Lung microvascular endothelial cell (primary cell): ENCODE data around the gene GRK5. TPM values are rescaled to one million over a fixed set of nuclear protein-coding genes. Genes with fewer than 3 reads are reported as not detected.
A peak's percentile ranks its signal among the peaks of the same experiment; 100 is the strongest.
"Not testable (repeated sequence)": the region's sequence is repeated elsewhere in the genome, so short reads cannot be mapped to it uniquely, and the experiment has no call there.

Experiments used
- DNase-seq, 2 donors: peaks; one replicate each; pipeline versions ENCODE4 v3.0.0 to v3.0.0-alpha.2; 2010; ENCODE audit warnings: low read depth in 2 of 2
- total RNA-seq: library from RNA; depleted of rRNA; stranded (reverse); fragments of >200 nt; gene quantifications from 2 replicates; pipeline ENCODE4 v1.2.1, GENCODE V29; 2014

Gene GRK5
- total RNA-seq, 1 donor from 2014 or later, result 33.7 TPM

DNA sequence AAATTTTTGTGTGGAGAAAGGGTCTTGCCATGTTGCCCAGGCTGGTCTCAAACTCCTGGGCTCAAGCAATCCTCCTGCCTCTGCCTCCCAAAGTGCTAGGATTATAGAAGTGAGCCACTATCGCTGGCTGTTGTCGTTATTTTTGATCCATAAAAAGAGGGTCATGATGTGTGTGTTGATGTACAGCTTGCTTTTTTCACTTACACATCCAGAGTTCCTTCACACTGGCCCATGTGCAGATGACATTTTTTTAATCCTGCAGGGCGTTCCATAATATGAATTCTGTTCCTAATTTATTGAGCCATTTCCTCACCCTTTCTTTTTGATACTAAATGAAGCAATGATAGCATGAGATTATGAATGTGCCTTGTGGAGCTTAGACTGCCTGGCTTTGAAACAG is 40.8 kb downstream of the GRK5 start:
- DNase-seq, result no peak

DNA sequence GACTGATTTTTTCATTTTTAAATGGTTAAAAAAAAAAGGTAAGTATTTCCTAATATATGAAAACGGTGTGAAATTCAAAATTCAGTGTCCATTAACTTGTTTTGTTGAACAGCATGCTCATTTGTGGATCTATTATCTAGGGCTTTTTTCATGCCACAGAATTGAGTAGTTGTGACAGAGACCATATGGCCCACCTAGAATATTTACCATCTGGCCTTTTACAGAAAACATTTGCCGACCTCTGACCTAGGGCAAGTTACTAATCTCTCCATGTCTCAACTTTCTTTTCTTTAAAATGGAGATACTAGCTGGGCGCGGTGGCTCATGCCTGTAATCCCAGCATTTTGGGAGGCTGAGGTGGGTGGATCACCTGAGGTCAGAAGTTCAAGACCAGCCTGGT is 41.3 kb downstream of the GRK5 start:
- DNase-seq, result no peak

DNA sequence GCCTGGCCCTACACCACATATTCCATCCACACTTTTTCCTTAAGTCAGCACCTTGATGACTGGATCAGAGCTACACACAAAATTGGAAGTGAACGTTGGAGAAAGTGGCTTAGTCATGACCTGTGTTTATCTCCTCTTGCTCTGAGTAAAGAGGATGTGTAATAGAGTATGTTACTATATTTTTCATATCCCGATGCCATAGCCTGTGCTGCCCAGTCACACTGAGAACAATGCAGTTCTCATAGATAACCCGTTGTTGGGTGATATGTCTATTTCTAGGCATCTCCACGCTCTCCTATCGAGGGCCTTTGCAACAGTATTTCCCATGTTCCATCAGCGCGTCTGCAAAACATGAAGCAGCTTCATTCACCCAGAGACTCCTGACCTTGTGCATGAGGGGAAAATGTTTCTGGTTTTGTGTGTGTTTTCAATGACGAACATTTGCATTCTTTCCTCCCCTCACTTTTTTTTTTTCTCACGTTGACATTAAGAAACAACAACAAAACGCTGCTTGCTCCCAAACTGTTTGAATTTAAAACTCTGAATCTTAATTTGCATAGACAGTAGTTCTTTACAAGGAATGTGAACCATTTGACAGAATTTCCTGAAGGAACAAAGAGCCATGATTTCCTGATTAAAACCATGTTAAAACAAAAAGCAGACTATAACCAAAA is 43.4 kb downstream of the GRK5 start:
- peak; percentile 73 to 90 for DNase-seq

DNA sequence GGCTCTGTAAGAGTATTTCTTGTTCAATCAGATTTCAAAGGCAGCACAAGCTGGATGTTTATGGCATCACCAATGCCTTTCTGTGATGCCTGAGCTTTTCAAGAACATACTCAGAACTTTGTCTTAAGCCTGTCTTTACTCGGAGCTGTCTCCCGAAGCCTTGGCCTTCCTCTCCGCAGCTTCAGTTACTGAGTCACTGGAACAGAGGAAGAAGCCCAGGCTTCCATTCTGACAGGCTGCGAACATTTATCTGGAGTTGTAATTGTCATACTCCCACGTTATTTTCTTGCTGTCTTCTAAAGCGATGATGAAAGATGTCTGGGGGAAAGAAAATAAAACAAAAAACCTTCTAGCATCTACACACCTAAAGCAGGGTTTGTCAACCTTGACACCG is 43.9 kb downstream of the GRK5 start:
- peak in 1 of 2 donors; percentile 85 for DNase-seq

DNA sequence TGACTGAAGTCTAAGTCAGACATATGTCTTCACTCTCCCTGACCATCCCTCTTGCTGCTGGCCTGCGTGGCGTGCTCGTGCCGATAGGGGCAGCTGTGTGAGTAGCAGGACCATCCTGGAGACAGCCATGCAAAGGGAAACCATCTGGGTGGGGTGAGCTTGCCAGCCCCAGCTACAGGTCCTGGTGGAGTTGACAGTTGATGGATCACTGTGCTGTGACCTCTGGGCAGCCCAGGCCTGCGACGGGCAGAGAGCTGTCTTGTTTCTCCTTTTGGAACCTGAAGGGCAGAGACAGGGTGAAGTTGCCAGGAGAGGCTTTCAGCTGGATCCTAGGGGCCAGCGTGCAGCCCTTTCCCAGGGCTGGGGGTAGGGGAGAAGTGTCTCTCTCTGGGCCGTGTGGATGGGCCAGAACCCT is 44.7 kb downstream of the GRK5 start:
- peak; percentile 36 to 78 for DNase-seq

DNA sequence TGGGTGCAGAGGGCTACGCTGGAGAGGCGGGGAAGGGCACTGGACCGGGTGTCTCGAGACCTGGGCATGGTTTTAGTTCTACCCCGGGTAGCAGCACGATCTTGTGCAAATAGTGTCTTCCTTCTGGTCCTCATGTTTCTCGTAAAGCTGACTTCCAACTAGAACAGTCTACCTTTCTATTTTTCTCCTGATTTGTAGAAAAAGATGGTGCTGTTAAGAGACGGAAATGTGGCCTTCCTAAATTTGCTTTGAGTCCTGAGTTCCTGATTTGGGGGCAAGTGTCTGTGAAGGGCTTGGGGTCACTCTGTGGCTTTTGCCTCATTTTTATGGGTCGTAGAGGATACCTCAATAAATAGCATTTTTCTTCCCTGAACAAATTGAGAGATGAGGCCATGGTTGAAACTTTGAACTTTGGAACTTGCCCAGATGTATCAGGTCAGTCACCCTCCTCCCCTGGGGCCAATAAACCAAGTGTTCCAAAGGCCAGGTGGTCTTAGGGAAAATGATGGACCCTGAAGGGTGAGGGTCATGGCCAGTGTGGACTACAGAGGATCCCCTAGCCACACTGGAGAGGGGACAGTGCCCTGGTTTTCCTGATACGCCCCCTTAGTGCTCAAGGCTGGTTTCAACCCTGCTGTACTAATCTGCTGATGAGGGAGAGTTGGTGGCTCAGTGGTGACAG is 45.2 kb downstream of the GRK5 start:
- DNase-seq, result no peak

DNA sequence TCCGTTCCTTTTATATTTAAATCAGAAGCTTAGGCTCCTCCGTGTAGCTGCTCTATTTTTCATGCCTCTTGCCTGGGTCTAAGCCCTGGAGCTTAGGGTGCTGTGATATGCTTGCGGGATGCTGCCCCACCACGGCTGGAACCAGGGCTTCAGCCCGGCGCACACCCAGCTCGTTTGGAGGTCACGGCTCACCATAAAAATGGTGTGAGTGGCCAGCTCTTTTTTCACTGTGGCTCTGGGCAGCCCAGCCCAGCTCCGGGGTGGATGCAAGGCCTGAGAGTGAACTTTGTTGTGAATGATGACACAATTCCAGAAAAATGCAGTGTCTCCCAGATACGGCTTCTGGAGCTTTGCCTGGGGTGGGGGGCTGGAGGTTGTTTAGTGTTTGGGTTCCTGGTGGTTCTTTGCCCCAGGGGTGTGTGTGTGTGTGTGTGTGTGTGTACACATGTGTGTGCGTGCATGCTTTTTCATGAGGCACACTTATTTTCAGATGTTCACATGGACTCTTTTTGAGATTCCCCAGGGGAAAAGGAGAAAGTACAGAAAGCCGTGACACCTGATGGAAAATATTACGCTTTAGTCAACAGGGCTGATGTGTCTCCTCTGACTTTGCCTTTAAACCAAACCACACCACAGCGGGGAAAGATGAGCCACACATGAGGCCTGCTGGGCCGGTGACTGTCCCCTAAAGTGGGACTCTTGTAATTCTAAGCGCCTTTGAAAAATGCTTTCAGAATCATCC is 46.2 kb downstream of the GRK5 start:
- peak; percentile 83 for DNase-seq

DNA sequence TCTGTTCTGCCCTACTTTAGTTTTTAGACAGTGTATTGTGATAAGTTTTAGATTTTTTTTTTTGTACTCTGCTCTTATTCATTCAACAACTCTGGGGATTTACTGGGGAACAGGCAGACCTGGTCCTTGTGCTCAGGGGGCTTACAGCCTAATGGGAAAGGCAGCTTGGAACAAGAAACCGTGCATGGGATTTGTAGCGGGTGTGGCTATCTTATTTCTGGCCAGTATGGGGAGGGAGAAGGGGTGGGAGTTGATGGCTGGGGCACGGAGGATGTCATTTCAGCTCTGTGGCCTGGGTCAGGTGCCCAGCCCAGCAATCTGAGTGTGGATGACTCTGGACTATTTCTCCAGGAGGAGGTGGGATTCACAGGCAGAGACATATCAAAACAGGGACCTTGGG is 47.0 kb downstream of the GRK5 start:
- no peak for DNase-seq

DNA sequence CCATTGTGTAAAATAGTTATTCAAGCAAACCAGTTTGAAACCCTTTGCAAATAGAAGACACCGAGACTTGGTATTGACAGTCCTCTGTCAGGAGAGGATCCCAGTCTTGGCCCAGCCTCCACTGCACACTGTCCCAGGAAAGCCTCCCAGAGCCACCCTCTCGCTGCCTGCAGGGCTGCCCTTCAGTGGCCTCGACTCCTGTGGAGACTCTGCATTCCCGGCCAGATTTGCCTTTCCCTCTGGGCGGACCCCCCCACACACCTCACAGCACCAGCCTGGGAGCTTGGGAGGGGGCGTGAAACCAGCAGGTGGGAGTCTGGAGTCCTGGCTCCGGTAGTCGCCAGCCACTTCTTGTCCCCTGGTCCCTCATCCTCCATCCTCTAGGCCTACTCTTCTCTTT is 48.7 kb downstream of the GRK5 start:
- no peak for DNase-seq

DNA sequence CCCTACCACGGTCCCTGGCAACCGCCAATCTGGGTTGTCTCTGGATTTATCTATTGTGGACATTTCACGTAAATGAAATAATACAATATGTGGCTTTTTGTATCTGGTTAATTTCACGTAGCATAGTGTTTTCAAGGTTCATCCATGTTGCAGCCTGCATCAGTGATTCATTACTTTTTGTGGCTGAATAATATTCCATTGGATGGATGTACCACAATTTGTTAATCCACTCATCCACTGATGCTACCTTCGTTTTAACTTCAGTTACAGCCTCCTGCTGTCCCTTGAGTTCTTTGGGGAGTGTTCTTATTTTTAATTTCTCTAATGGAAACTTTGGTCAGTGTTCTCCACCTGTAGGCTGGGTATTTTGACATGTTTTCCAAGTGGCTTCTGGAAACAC is 49.5 kb downstream of the GRK5 start:
- no peak for DNase-seq

DNA sequence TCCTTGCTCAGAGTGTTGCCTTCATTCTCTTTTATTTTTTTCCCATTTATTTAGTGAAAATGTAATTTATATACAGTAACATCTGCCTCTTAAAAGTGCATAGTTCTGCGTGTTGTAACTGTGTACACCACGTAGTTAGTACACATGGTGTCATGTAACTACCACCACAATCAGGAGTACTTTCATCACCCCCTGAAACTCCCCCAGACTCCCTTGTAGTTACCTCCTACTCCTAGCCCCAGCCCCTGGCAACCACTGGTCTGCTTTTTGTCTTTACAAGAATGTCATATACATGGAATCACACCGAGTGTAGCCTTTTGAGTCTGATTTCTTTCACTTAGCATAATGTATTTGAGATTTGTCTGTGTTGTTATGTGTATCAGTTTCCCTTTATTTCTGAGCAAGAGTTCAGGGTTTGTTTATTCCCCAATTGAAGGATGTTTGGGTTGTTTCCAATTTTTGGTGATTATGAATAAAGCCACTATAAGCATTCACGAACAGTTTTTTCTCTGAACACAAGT is 50.6 kb downstream of the GRK5 start:
- DNase-seq, result no peak

DNA sequence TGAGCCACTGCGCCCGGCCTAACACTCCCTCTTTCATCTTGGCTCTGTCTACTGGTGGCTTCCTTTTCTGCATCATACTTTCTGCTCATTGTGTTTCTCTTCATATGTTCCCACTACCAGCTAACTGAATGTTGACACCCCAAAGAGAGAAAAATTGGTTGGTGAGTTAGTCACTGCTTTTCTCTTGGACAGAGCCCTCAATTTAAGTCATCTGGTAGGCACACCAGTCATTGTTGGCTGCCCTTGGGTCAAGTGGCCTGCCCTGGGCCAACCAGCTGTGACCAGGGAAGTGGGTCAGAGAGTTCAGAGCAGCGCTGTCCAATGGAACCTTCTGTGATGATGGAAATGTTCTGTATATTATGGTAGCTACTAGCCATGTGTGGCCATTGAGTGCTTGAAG is 52.0 kb downstream of the GRK5 start:
- no peak for DNase-seq

DNA sequence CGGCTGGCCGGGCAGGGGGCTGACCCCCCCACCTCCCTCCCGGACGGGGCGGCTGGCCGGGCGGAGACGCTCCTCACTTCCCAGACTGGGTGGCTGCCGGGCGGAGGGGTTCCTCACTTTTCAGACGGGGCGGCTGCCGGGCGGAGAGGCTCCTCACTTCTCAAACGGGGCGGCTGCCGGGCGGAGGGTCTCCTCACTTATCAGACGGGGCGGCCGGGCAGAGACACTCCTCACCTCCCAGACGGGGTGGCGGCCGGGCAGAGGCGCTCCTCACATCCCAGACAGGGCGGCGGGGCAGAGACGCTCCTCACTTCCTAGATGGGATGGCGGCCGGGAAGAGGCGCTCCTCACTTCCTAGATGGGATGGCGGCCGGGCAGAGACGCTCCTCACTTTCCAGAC is 53.6 kb downstream of the GRK5 start:
- DNase-seq, result not testable (repeated sequence)

DNA sequence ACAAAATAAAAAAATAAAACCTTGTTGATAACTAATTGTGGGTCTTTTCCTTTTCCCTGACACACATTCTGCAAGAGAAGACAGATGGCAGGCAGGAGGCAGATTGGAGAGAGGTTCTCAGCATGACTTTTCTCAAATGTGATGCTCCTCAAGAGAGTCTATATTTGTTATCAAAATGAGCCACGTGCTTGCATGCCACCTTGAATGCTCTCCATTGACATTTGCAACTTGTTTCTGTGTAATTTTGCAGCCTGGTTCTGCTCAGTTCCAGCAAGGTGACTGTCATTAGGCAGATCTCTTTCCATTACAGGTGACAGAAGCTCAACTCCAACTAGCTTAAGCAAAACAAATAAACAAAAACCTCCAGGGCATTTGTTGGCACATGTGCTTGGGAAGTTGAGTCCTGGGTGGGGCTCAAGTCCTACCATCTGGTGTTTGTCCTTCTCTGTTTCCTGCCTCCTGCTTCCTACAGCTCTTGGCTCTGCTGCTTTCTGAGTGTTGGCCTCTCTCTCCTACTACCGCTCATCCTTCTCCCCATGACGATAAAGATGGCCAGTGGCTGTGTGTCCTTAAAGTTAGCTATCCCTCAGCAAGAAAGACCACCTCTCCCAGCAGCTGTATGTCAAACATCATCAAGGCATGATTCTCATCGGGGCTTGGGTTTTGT is 56.7 kb downstream of the GRK5 start:
- DNase-seq, result peak; percentile 44 to 79

DNA sequence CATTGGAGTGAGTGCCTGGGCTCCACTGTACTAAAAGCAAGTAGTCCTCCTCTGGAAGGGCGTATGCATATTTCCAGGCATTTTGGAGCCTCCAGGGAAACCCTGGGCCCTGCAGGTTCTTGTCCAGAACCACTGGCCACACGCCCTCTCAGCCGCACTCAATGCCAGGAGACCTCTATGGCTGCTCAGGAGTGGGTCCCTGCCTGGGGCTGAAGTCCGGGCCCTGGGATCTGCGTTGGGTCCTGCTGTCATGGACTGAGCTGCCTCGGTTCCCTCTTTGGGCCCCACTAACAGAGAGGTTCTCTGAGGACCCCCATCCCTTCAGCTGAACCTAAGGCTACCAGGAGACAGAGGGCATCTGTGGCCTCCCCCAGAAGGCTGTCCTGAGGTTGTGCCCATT is 58.3 kb downstream of the GRK5 start:
- no peak for DNase-seq

DNA sequence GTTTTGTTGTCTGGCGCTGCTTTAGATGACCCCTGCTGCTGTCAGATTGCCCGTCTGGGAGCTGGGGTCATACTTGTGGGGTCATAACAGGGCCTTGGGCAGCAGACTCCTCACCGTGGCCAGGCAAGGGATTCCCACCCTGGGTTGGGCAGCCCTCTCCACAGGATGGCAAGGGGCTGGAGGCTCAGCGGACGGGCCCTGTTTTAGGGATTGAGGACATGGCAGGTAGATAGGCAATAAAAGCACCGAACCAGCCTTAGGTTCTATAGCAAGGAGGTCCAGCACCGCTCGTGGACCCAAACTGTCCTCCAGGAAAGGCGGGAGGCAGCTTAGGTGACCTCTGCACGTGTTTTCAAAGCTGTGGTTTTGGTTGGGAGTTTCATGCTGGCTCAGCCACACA is 60.0 kb downstream of the GRK5 start:
- DNase-seq, result no peak

DNA sequence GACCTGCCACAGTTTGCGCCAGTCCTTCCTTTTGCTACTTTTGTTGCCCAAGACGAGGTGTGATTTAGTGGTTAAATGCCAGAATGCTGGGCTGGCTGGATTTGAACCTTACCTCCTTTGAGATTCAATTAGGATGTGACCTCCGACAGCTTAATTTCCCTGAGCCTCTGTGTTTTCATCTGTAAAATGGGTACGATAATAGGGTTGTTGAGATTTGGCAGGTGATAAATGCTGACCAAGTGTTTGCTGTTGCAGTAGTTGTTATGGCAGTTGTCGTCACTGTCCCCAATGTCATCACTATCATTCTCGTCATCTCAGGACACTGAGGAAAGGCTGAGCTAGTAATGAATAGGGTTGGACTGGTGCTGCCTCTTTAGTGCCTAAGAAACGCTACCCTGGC is 61.1 kb downstream of the GRK5 start:
- DNase-seq, result no peak

DNA sequence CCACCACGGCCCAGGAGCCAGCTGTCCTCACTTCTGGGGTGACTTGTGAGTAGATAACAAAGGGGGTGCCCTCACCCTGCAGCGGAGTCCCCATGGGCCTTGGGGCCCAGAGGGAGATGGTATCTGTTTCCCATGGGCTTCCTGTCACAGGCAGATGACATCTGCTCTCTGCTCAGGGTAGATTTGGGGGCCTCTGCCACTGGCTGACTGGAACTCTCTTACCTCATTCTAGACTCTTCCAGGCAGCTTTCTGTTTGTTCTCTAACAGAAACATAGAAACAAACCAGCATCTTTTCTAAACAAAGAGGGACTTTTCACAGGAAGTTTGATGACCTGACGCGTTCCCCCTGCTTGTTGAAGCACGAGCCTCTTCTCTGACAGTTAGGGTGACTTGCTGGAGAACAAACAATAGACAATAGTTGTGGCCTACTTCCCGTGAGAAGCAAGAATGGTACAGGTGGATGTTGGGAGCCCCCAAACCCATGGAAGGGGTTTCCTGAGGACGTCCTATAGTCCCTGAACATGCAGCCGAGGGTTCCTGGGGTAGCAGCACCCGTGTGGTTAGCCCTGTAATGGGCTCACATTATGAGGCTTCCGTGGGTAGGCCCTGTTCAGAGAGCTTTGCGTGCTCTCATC is 61.6 kb downstream of the GRK5 start:
- peak; percentile 63 to 89 for DNase-seq

DNA sequence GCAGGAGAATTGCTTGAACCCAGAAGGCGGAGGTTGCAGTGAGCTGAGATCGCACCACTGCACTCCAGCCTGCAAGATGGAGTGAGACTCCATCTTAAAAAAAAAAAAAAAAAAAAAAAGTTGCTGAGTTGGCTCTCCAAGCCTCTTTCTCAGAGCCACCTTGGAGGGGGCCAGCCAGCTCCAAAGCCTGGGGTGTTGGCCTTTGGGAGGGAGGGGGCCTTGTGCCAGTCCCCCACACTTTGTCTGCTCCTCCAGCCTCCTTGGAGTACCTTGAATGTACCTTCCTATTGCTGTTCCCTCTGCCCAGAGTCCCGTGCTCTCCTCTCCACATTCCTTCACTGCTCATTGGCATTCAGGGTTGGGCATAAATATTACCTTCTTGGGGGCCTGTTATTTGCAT is 62.4 kb downstream of the GRK5 start:
- DNase-seq, result no peak

DNA sequence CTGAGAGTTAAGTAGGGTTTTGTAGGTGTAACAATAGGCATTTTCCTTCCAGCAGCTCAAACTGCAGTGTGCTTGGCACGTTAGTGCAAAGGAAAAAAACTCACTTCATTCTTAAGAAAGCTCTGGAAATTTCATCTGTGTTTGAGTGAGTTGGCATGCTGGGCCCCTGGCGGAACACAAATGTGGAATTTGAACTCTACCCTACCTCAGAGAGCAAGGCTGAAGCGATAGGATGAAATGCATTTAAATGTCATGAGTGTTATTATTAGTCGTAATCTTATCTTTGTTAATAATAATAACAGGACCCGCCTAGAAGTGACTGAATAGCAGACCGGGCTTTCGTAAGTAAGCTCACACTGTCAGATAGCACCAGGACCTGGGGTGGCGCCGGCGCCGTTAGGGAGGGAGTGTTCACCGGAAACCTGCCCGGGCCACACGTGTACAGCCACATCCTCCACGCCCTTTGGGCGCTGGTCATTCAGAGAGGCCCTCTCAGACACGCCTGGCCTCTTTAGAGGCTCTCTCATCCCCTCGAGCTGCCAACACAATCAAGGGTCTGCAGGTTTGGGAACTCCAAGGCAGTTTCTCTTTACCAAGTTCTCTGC is 63.5 kb downstream of the GRK5 start:
- DNase-seq, result peak; percentile 81 to 91

DNA sequence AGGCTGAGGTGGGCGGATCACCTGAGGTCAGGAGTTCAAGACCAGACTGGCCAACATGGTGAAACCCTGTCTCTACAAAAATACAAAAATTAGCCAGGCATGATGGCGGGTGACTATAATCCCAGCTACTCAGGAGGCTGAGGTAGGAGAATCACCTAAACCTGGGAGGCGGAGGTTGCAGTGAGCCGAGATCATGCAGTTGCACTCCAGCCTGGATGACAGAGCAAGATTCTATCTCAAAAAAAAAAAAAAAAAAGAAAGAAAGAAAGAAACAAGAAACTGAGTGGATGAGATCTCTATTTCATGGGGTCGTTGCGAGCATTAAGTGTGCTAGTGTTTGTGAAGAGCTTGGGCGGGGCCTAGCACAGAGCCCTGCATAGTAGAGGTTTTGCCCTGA is 65.0 kb downstream of the GRK5 start:
- DNase-seq, result not testable (repeated sequence)
